ENCODE data around the gene WDR17. TPM values are rescaled to one million over a fixed set of nuclear protein-coding genes. Genes with fewer than 3 reads are reported as not detected.

WDR17 gene
- total and polyA plus RNA-seq, 2 of the 8 experiments (the other 6 are each of a cell fraction or from before 2014, with no cell fraction given): 1.4 to 3.3 TPM

DNA sequence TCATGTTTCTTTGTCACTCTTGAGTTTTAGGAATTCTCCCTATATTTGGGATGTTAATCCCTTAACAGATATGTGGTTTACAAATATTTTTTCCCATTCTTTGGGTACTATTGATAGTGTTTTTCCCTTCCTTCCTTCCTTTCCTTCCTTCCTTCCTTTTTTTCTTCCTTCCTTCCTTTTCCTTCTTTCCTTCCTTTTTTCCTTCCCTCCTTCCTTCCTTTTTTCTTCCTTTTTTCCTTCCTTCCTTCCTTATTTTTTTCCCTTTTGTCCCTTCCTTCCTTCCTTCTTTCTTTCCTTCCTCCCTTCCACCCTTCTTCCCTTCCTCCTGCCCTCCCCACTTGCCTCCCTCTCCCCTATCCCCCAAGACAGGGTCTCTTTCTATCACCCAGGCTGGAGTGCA is 42.1 kb downstream of the WDR17 start:
- no peaks in the 10 kb centered on the region for H3K27me3 ChIP-seq (replicated peaks in 1 of 4; ENCODE audit: control insufficient read depth in 3 of 4, extremely low read depth in 1 of 4, insufficient read depth in 3 of 4, low read length in 3 of 4)
- CTCF ChIA-PET (ENCODE audit: partially characterized antibody): no interaction called here
- no peaks in the 10 kb centered on the region for H3K36me3 ChIP-seq (ENCODE audit: control insufficient read depth in 2 of 4, insufficient read depth in 4 of 4, low read length in 3 of 4)
- H3K4me3 ChIP-seq (ENCODE audit: extremely low read depth in 1 of 4, insufficient read depth in 2 of 4, low read depth in 3 of 4, low read length in 4 of 4): no peak overlapping the region
- no peak overlapping the region for H4K5ac ChIP-seq (ENCODE audit: insufficient read length, low read depth, low read length)
- no peak overlapping the region for H2BK12ac ChIP-seq (ENCODE audit: low read depth, low read length)
- no peak overlapping the region for H2AK5ac ChIP-seq (ENCODE audit: low read depth, low read length)
- H2BK15ac ChIP-seq (ENCODE audit: low read length): no peak overlapping the region
- H2BK20ac ChIP-seq (ENCODE audit: low read length): no peak overlapping the region
- no peak overlapping the region for H3K4me2 ChIP-seq (ENCODE audit: insufficient read depth in 1 of 2, low read depth in 2 of 2, low read length in 2 of 2)
- no peak overlapping the region for H2BK5ac ChIP-seq (ENCODE audit: low read depth, low read length)
- no peaks in the 10 kb centered on the region for H3K79me1 ChIP-seq (ENCODE audit: low read depth, low read length)
- no peak overlapping the region for H3K14ac ChIP-seq (ENCODE audit: insufficient read length)
- H2AFZ ChIP-seq (ENCODE audit: low read length): no peak overlapping the region
- FAIRE-seq (no peak), DNase-seq (ENCODE audit: low read depth in 1 of 2, low spot score in 2 of 2) (no peak)
- H3K27ac ChIP-seq (ENCODE audit: low read depth, low read length): no peak overlapping the region
- no peak overlapping the region for H3K18ac ChIP-seq (ENCODE audit: extremely low read depth, low read length)
- no peak overlapping the region for H3K4ac ChIP-seq (replicated peaks; ENCODE audit: insufficient read length, low read depth, low read length)
- H3K4me1 ChIP-seq (replicated peaks in 1 of 4; ENCODE audit: control insufficient read depth in 3 of 4, insufficient read depth in 4 of 4, low read length in 3 of 4): no peaks in the 10 kb centered on the region
- H3K23ac ChIP-seq (ENCODE audit: insufficient read length): no peak overlapping the region
- H3K9me3 ChIP-seq (ENCODE audit: insufficient read depth in 2 of 2, low read depth in 1 of 2, low read length in 1 of 2): no peaks in the 10 kb centered on the region
- no peaks in the 10 kb centered on the region for H3K79me2 ChIP-seq (ENCODE audit: control insufficient read depth in 1 of 2, insufficient read depth in 2 of 2, low read length in 2 of 2)
- no peak overlapping the region for H3K9ac ChIP-seq (replicated peaks in 1 of 4; ENCODE audit: extremely low read depth in 1 of 4, low read depth in 3 of 4, low read length in 3 of 4)
- POLR2A ChIA-PET (ENCODE audit: partially characterized antibody): no interaction called here
- no peak overlapping the region for H2BK120ac ChIP-seq (replicated peaks; ENCODE audit: low read depth, low read length)
- H4K91ac ChIP-seq (replicated peaks; ENCODE audit: insufficient read length, low read length): no peak overlapping the region
- H4K8ac ChIP-seq (ENCODE audit: extremely low read depth, insufficient read depth, low read length): no peak overlapping the region
- no peak overlapping the region for H3K56ac ChIP-seq (replicated peaks; ENCODE audit: insufficient read length, low read depth, low read length)
- H4K20me1 ChIP-seq (replicated peaks in 1 of 2; ENCODE audit: control insufficient read depth in 1 of 2, insufficient read depth in 2 of 2, low read length in 2 of 2): no peaks in the 10 kb centered on the region
- no peaks in the 10 kb centered on the region for H3K23me2 ChIP-seq (ENCODE audit: low read depth, low read length)
- no peak for TF ChIP-seq SAP30 (IDR thresholded peaks at IDR 0.05; ENCODE audit: insufficient read depth, insufficient replicate concordance, low read length)
